ENCODE results near the gene LRRC3.

Gene LRRC3

GRCh38 chr21:44450402-44450801, 4.9 kb upstream of the LRRC3 start:
- Histone ChIP-seq H3K4me1 (ENCODE audit: control insufficient read depth, insufficient read depth, low read length) (no peaks in the 10 kb centered on the region), H3K9me3 (ENCODE audit: control insufficient read depth, insufficient read depth, low read depth, low read length) (no peaks in the 10 kb centered on the region), H3K27ac (ENCODE audit: extremely low read depth, low read depth, low read length) (no peak overlapping the region), H3K36me3 (ENCODE audit: control insufficient read depth in 2 of 2, insufficient read depth in 1 of 2, low read length in 2 of 2) (no peaks in the 10 kb centered on the region), H3K4me3 (ENCODE audit: low read depth, low read length) (no peak overlapping the region)
- POLR2A ChIA-PET: no interaction called here
- CTCF ChIA-PET: no interaction called here
- TF ChIP-seq ZSCAN23 (tag by site-specific recombination; IDR thresholded peaks at IDR 0.05) (no peak), IKZF3 (tag by site-specific recombination; IDR thresholded peaks at IDR 0.05) (no peak), ZNF621 (tag by site-specific recombination; IDR thresholded peaks at IDR 0.05) (no peak), ZBTB10 (tag by site-specific recombination; IDR thresholded peaks at IDR 0.05) (no peak), ZNF529 (tag by site-specific recombination; IDR thresholded peaks at IDR 0.05; ENCODE audit: insufficient replicate concordance) (no peak), RBAK (tag by site-specific recombination; IDR thresholded peaks at IDR 0.05) (no peak), KLF10 (tag by site-specific recombination; IDR thresholded peaks at IDR 0.05) (no peak)

GRCh38 chr21:44450999-44451398, 4.3 kb upstream of the LRRC3 start:
- POLR2A ChIA-PET: no interaction called here
- no peak for TF ChIP-seq ZNF302 (tag by site-specific recombination; IDR thresholded peaks at IDR 0.05; ENCODE audit: low read depth)
- TF ChIP-seq ZNF449 (tag by site-specific recombination; IDR thresholded peaks at IDR 0.05): no peak
- TF ChIP-seq ZNF274 (IDR thresholded peaks at IDR 0.05; ENCODE audit: low read length): no peak
- no peak for TF ChIP-seq ZNF274 (tag by site-specific recombination; IDR thresholded peaks at IDR 0.05; ENCODE audit: borderline replicate concordance)
- TF ChIP-seq ZNF121 (tag by site-specific recombination; IDR thresholded peaks at IDR 0.05): no peak
- TF ChIP-seq SALL2 (tag by site-specific recombination; IDR thresholded peaks at IDR 0.05; ENCODE audit: borderline replicate concordance): no peak
- TF ChIP-seq KLF17 (tag by site-specific recombination; IDR thresholded peaks at IDR 0.05): no peak
- TF ChIP-seq REPIN1 (tag by site-specific recombination; IDR thresholded peaks at IDR 0.05; ENCODE audit: low read depth): no peak
- TF ChIP-seq ZNF214 (tag by site-specific recombination; IDR thresholded peaks at IDR 0.05; ENCODE audit: borderline replicate concordance): no peak
- TF ChIP-seq ZNF24 (tag by site-specific recombination; IDR thresholded peaks at IDR 0.05): no peak
- TF ChIP-seq ZNF148 (tag by site-specific recombination; IDR thresholded peaks at IDR 0.05; ENCODE audit: borderline replicate concordance): no peak
- TF ChIP-seq KLF7 (tag by site-specific recombination; IDR thresholded peaks at IDR 0.05; ENCODE audit: borderline replicate concordance): no peak
- no peak for TF ChIP-seq SCRT2 (tag by site-specific recombination; IDR thresholded peaks at IDR 0.05)
- no peak for TF ChIP-seq ZBTB7A (tag by site-specific recombination; IDR thresholded peaks at IDR 0.05; ENCODE audit: low read depth)
- TF ChIP-seq ZNF596 (tag by site-specific recombination; IDR thresholded peaks at IDR 0.05): no peak
- TF ChIP-seq ZNF19 (tag by site-specific recombination; IDR thresholded peaks at IDR 0.05; ENCODE audit: low read depth): no peak
- no peak for TF ChIP-seq ZNF768 (tag by site-specific recombination; IDR thresholded peaks at IDR 0.05)
- TF ChIP-seq BCL11A (tag by site-specific recombination; IDR thresholded peaks at IDR 0.05; ENCODE audit: low read depth): no peak
- Histone ChIP-seq H3K9me3 (ENCODE audit: control insufficient read depth, insufficient read depth, low read depth, low read length) (no peaks in the 10 kb centered on the region), H3K4me1 (ENCODE audit: control insufficient read depth, insufficient read depth, low read length) (no peaks in the 10 kb centered on the region), H3K36me3 (ENCODE audit: control insufficient read depth in 2 of 2, insufficient read depth in 1 of 2, low read length in 2 of 2) (no peaks in the 10 kb centered on the region), H3K4me3 (ENCODE audit: low read depth, low read length) (no peak overlapping the region), H3K27ac (ENCODE audit: extremely low read depth, low read depth, low read length) (no peak overlapping the region)
- CTCF ChIA-PET: interaction anchor here (0.7 kb wide), 2 partner anchors 51 to 153 kb away, joined by 3 read pairs; no protein-coding TSS in a partner anchor

Measured in HEK293 (cell line).